PC-3 (cell line): ENCODE results near the gene PRADC1. TPM values are rescaled to one million over a fixed set of nuclear protein-coding genes. Genes with fewer than 3 reads are reported as not detected.

Source experiments
- ATAC-seq: fragments of 200-7000 bp; cut with Tn5 transposase; 2 replicates; pipeline ENCODE4 v1.9.1; 2020; ENCODE audit warnings: mild to moderate bottlenecking, moderate library complexity
- BruUV-seq: library from RNA; stranded (reverse); fragments of 400-500 nt; replicated peaks from 2 replicates; lab custom pipeline; 2021; lab: Mats Ljungman, UMichigan
- CTCF ChIA-PET: fragments of 300-600 bp; sonication (Branson Sonifier 250); formaldehyde crosslinking; loops from one replicate; lab custom pipeline; 2022; ENCODE audit warnings: antibody characterized with exemption; lab: Charles Lee
- POLR2A ChIA-PET: fragments of 300-600 bp; sonication (Branson Sonifier 250); formaldehyde crosslinking; loops from one replicate; lab custom pipeline; 2022; ENCODE audit warnings: antibody characterized with exemption; ENCODE audit not compliant: unreplicated experiment; lab: Charles Lee
- DNase-seq: peaks from one replicate; pipeline ENCODE4 v3.0.0-alpha.2; 2015
- H2AFZ ChIP-seq: fragments of 300-600 bp; sonication (generic); 2 replicates; pipeline ENCODE4 v1.6.0; 2016; ENCODE audit warnings: antibody characterized with exemption, low read length
- H3F3A ChIP-seq: fragments of 300-600 bp; sonication (generic); one replicate; pipeline ENCODE4 v1.6.0; 2017; ENCODE audit warnings: antibody characterized with exemption, low read length, control low read depth, mild to moderate bottlenecking; ENCODE audit not compliant: unreplicated experiment
- H3K27ac ChIP-seq: fragments of 300-600 bp; sonication (generic); 2 replicates; pipeline ENCODE4 v1.5.1; 2016; ENCODE audit warnings: mild to moderate bottlenecking, low read length
- H3K27me3 ChIP-seq: fragments of 300-600 bp; sonication (generic); 2 replicates; pipeline ENCODE4 v1.6.1; 2016; ENCODE audit warnings: low read length, mixed read lengths
- H3K36me3 ChIP-seq: fragments of 300-600 bp; sonication (generic); 2 replicates; pipeline ENCODE4 v1.6.1; 2016; ENCODE audit warnings: low read depth, mixed run types, low read length, mixed read lengths
- H3K4me1 ChIP-seq: fragments of 300-600 bp; sonication (generic); 2 replicates; pipeline ENCODE4 v1.5.1; 2016; ENCODE audit warnings: low read length; ENCODE audit not compliant: insufficient read depth
- H3K4me2 ChIP-seq: fragments of 300-600 bp; sonication (generic); 2 replicates; pipeline ENCODE4 v1.6.0; 2016; ENCODE audit warnings: low read length
- H3K4me3 ChIP-seq: fragments of 300-600 bp; sonication (generic); 2 replicates; pipeline ENCODE4 v1.5.1; 2016; ENCODE audit warnings: mild to moderate bottlenecking, low read length, mixed read lengths
- H3K79me2 ChIP-seq: fragments of 300-600 bp; sonication (generic); 2 replicates; pipeline ENCODE4 v1.6.1; 2017; ENCODE audit warnings: low read length, mixed read lengths
- H3K9ac ChIP-seq: fragments of 300-600 bp; sonication (generic); 2 replicates; pipeline ENCODE4 v1.6.0; 2016; ENCODE audit warnings: mild to moderate bottlenecking, low read length
- H3K9me2 ChIP-seq: fragments of 300-600 bp; sonication (generic); replicated peaks from 2 replicates; pipeline ENCODE4 v1.6.1; 2016; ENCODE audit warnings: mixed run types, low read length, mixed read lengths
- H3K9me3 ChIP-seq: fragments of 300-600 bp; sonication (generic); 2 replicates; pipeline ENCODE4 v1.6.1; 2016; ENCODE audit warnings: low read length, mixed read lengths
- H4K20me1 ChIP-seq: fragments of 300-600 bp; sonication (generic); 2 replicates; pipeline ENCODE4 v1.6.1; 2016; ENCODE audit warnings: low read length, mixed read lengths
- CTCF ChIP-seq: fragments of 300-600 bp; sonication (generic); conservative IDR thresholded peaks from 2 replicates; pipeline ENCODE4 v1.5.1; 2017; ENCODE audit warnings: antibody characterized with exemption, low read depth, mild to moderate bottlenecking, low read length
- EZH2 ChIP-seq: fragments of 300-600 bp; sonication (generic); IDR thresholded peaks from one replicate; pipeline ENCODE4 v1.6.1; 2017; ENCODE audit warnings: antibody characterized with exemption, mild to moderate bottlenecking, low read length; ENCODE audit not compliant: unreplicated experiment
- EZH2phosphoT487 ChIP-seq: fragments of 300-600 bp; sonication (generic); IDR thresholded peaks from 2 replicates; pipeline ENCODE4 v1.6.1; 2018; ENCODE audit warnings: mild to moderate bottlenecking, antibody characterized with exemption, low read length, borderline replicate concordance
- intact Hi-C: fragments of 100-400 bp; cut with micrococcal nuclease; formaldehyde crosslinking; loops from 2 replicates; pipeline ENCODE4 v1.9.0; 2023
- total RNA-seq: library from RNA; depleted of rRNA; stranded (reverse); fragments of >200 nt; gene quantifications from 2 replicates; pipeline ENCODE4 v1.2.3, GENCODE V29; 2014

Gene PRADC1
- total RNA-seq, 1 experiment from 2014 or later: 62.5 TPM

DNA sequence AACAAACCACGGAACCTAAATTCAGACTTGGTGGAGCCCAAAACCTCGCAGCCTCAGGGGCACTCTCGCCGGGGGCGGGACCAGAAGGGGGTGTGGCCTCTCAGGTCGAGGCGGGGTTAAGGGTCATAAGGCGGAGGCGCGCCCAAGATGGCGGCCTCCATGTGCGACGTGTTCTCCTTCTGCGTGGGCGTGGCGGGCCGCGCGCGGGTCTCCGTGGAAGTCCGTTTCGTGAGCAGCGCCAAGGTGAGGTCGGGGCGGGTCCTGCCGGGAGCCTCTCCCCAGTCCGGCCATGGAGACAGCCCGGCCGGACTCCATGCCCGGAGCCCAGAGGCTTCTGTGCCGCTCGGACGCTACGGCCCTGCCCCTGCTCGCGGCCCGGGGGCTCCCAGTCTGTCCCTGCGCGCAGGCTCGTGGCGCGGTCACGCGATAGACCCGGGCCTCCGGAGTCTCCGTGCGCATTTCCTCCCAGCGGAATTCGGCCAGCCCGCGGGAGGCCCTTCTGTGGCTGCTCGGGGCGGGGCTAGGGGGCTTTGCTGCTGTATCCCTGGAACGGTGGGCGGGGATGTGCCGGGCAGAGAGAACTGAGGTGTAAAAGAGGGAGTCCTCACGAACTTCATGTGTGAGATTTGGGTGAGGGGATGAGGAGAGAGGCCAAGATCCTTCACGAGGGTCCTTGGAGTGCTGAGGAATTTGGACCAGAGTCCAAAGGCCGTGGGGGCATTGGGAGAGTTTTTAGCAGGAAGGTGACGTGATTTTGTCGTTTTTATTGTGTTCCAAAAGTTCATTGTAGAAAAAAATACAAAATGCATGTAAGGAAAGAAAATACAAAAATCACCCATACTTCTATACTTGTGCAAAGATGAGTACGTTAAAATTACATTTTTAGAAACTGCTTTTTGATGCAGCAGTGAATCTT lies 18.7 kb downstream of the PRADC1 start, which contains the start of gene SMYD5:
Gene SMYD5 (plus strand): TSS at position 126 of the 916 bp plus-strand sequence. CDS start 22 bp downstream, at position 148.
- Histone ChIP-seq H3K9ac (peak within 1 kb of the TSS; percentile 90), H3F3A (no peaks in the 10 kb centered on the region), H3K27ac (peak within 1 kb of the TSS; percentile 55), H3K9me2 (no peaks in the 10 kb centered on the region), H3K4me3 (peak within 1 kb of the TSS; percentile 77), H3K4me1 (peaks cover 25% of the 10 kb centered on the region), H2AFZ (peak within 1 kb of the TSS; percentile 77), H3K27me3 (no peaks in the 10 kb centered on the region), H4K20me1 (no peaks in the 10 kb centered on the region), H3K79me2 (peaks cover 51% of the 10 kb centered on the region), H3K36me3 (0 out of 2 replicates have a peak, but pooled peaks cover 2% of the 10 kb centered on the region), H3K4me2 (peak within 1 kb of the TSS; percentile 85), H3K9me3 (no peaks in the 10 kb centered on the region)
- peak; percentile 73 for ATAC-seq
- ChIA-PET CTCF (no interaction called here), POLR2A (no interaction called here)
- BruUV-seq: no TSS peak
- TF ChIP-seq EZH2phosphoT487 (no peak), EZH2 (no peak), CTCF (no peak)
- peak; percentile 78 for DNase-seq
- intact Hi-C loops: loop anchor here (1.0 kb wide), 1 partner anchor 19 kb away; the partner anchor contains the start of gene PRADC1

- Histone ChIP-seq H3K27me3 (no peaks in the 10 kb centered on the region), H3K27ac (no peak overlapping the region), H3K4me2 (peak overlapping the region; percentile 29; the same call in 1 of the 2 replicates), H4K20me1 (no peaks in the 10 kb centered on the region), H3K4me1 (peaks cover 15% of the 10 kb centered on the region), H3K9me3 (no peaks in the 10 kb centered on the region), H3K36me3 (no peaks in the 10 kb centered on the region), H2AFZ (no peak overlapping the region), H3K79me2 (peaks cover 33% of the 10 kb centered on the region), H3K9me2 (no peaks in the 10 kb centered on the region), H3K9ac (no peak overlapping the region), H3F3A (no peaks in the 10 kb centered on the region), H3K4me3 (no peak overlapping the region)
- DNase-seq (peak; percentile 76), ATAC-seq (peak; percentile 80)
- ChIA-PET POLR2A (no interaction called here), CTCF (interaction anchor here (0.5 to 1.2 kb wide), 4 partner anchors 21 to 325 kb away, joined by 3 to 16 read pairs (median 4); partner anchors contain the start of gene PRADC1)
- TF ChIP-seq CTCF (peak; percentile 90), EZH2phosphoT487 (no peak)
- intact Hi-C loops: loop anchor here (1.0 kb wide), 1 partner anchor 35 kb away; no protein-coding TSS in a partner anchor
- no TSS peak for BruUV-seq
These were observed 20.4 kb downstream of the PRADC1 start for GRCh38 chr2:73212448-73213176.
